ENCODE measurements around the gene TAS2R41.

TAS2R41 gene

GRCh38 chr7:143494622-143495021 lies 16.9 kb downstream of the TAS2R41 start:
- no peak for DNase-seq

GRCh38 chr7:143495851-143496250 lies 18.2 kb downstream of the TAS2R41 start:
- no peak for DNase-seq

DNA sequence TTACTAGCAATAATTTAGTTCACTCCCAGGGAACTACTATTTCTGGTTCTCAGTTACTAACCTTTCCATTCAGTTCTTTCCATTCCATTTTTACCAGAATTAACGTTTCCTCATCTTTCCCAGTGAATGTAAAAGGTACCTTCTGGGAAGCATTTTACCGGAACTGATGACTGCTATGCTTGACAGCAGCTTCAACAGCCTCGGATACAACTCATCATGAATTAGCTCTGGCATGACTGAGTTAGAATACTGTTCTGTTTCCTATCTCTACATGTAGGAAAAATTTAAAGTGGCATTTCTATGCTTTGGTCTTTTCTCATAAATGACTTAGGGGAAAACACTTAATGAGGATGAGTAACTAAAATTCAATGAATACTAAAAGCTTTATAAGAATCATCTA lies 18.6 kb downstream of the TAS2R41 start:
- no peak for DNase-seq

GRCh38 chr7:143497008-143497795 lies 19.5 kb downstream of the TAS2R41 start:
- DNase-seq, result no peak

- no peak for DNase-seq
These were observed 21.6 kb downstream of the TAS2R41 start for GRCh38 chr7:143499246-143499645.

GRCh38 chr7:143499743-143500348 lies 22.2 kb downstream of the TAS2R41 start:
- no peak for DNase-seq

DNA sequence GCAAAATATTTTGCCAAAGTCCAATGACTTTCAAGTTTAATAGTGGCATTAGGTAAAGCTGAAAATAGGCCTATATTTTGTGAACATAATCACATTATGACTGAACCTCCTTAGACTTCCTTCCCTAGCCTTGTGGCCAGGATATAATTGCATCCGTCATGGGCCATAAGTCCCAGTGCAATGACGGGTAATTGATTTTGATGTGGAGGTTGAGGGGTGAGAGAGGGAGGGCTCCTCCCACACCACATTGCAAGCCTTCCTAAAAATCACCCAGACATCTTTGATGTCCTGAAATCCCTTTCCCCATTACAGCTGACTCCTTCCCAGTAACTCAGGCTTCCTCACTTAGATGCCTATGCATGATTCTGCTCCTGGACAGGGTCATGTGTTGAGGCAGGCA lies 25.6 kb downstream of the TAS2R41 start:
- DNase-seq, result no peak

GRCh38 chr7:143504215-143504936 lies 26.7 kb downstream of the TAS2R41 start:
- DNase-seq, result no peak

DNA sequence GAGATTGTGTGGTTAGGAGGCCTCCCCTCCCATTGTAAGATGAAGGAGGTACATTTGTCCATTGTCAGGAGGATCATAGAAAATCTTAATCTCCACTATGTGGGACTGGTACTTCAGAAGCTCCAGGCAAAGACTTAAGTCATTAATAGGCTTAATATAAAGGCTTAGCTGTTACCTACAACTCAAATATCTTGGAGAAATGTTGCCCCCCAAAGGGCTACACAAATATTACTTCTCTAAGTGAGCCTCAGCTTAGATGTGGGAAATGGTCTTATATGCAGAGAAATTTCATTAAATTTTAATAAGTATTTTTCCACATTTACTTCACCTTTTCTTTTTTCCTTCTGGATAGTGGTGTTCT lies 27.2 kb downstream of the TAS2R41 start:
- no peak for DNase-seq

DNA sequence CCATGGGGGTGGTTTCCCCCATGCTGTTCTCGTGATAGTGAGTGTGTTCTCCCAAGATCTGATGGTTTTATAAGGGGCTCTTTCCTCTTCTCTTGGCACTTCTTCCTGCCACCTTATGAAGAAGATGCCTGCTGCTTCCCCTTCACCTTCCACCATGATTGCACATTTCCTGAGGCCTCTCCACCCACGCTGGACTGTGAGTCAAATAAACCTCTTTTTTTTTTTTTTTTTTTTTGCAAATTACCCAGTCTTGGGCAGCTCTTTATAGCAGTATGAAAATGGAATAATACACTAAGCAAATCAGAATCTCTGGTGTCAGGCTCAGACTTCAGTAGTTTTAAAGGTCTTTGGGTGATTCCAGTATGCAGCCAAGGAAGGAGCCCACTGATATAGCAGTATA lies 28.2 kb downstream of the TAS2R41 start:
- DNase-seq, result no peak

GRCh38 chr7:143507094-143507518 lies 29.4 kb downstream of the TAS2R41 start:
- DNase-seq, result no peak

- no peak for DNase-seq
These were observed 29.9 kb downstream of the TAS2R41 start for GRCh38 chr7:143507534-143508055.

GRCh38 chr7:143510854-143511592 lies 33.4 kb downstream of the TAS2R41 start:
- no peak for DNase-seq

DNA sequence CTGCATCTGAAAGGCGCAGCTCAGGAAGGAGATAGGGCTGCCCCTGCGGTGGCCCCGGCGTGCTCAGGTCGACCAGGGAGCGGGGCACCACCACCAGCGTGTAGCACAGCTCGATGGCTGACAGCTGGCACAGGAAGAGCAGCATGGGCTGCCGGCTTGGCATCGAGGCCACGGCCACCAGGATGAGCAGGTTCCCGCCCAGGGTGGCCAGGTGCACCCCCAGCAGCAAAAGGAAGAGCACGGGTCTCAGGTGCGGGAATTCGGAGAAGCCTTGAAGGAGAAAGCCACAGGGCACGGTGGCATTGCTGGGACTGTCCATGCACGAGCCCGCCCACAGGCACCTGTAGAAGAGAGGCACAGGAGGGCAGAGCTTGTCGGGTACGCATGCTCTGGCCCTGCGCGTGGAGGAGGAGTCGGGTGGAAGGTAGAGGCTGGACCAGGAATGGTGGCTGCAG lies 33.9 kb downstream of the TAS2R41 start:
- no peak for DNase-seq

GRCh38 chr7:143512488-143513340 lies 35.0 kb downstream of the TAS2R41 start:
- no peak for DNase-seq

GRCh38 chr7:143514487-143514886 lies 36.8 kb downstream of the TAS2R41 start:
- no peak for DNase-seq

DNA sequence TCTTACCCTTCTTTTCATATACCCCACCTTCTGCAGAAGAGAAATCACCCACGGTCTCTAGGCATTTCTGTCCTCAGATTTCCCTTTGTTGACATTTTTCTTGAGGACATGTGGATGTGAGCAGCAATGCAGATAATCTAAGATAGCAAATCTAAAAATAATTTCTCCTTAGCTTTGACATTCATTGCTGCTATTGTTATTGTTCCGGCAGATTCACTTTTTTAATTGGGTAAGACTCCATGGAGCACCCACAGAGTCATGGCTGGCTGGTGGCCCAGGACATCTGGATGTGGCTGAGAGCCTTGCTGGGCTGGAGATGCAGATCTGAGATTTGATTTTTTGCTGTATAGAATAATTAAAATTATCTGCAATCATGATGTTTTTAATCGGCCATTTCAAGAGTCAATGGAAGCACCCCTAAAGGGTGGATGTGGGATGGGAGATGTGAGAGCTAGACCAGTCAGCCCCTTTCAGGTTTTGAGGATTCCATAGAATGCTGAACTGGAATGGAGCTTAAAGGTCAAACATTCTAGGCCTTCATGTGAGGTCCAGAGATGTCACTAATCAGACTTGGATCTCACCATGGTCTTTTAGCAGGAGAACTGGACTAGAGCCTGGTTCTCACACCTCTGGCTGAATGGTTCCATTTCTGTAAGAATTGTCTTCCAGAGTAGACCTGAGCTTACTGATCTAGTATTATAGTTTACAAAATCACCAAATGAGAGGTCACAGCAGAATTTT lies 37.5 kb downstream of the TAS2R41 start:
- DNase-seq, result no peak

- DNase-seq, result no peak
These were observed 39.3 kb downstream of the TAS2R41 start for GRCh38 chr7:143516981-143517380.

DNA sequence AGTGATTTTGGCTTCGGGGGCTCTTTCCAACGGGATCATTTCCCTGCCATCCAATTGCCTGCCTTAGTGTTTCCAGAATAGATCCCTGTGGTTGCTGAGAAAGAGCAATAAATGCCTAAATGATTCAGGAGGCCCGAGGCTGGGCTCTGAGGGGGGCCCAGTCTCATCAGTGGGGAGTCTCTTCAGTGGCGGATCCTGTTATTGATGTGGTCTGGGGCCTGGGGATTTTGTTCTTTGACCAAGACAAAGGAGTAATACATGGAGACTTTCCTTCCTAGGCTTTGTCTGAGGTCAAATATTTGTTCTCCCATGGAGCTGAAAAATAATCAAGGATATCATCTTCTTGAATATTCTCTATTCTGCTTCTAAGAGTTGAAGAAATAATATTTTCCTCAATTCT lies 40.8 kb downstream of the TAS2R41 start:
- no peak for DNase-seq

GRCh38 chr7:143518941-143519340 lies 41.3 kb downstream of the TAS2R41 start:
- DNase-seq, result no peak
